Kidney (tissue), 14 donors: ENCODE measurements around the gene SNX24. TPM values are rescaled to one million over a fixed set of nuclear protein-coding genes. Genes with fewer than 3 reads are reported as not detected.
A peak's percentile ranks its signal among the peaks of the same experiment; 100 is the strongest.

Experiments
- DNase-seq, 5 donors: peaks; one replicate each; pipeline ENCODE4 v3.0.0-alpha.2; 2013 to 2020
- FAIRE-seq: peaks from 2 replicates; lab custom pipeline; 2012; peaks lifted over from hg19 to GRCh38; lab: Jason Lieb, UNC
- H3K27ac ChIP-seq, 2 donors: one replicate each; pipeline ENCODE4 v1.7.0; 2013; ENCODE audit warnings: low read depth in 2 of 2, low read length in 2 of 2, inconsistent platforms in 1 of 2
- H3K27me3 ChIP-seq: one replicate; pipeline ENCODE4 v1.7.1; 2013; ENCODE audit warnings: low read length, inconsistent platforms; ENCODE audit not compliant: control insufficient read depth, insufficient read depth
- H3K36me3 ChIP-seq, 3 donors: one replicate each; pipeline versions ENCODE4 v1.7.0 to v1.7.1; 2013; ENCODE audit warnings: low read length in 3 of 3, control low read depth in 1 of 3, inconsistent platforms in 1 of 3; ENCODE audit not compliant: insufficient read depth in 3 of 3, control insufficient read depth in 2 of 3
- H3K4me1 ChIP-seq, 3 donors: one replicate each; pipeline versions ENCODE4 v1.7.0 to v1.7.1; 2013; ENCODE audit warnings: low read length in 3 of 3, inconsistent platforms in 1 of 3, low read depth in 1 of 3; ENCODE audit not compliant: control insufficient read depth in 2 of 3, insufficient read depth in 2 of 3
- H3K4me3 ChIP-seq, 3 donors: one replicate each; pipeline versions ENCODE4 v1.7.0 to v1.8.1; 2013; ENCODE audit warnings: low read length in 3 of 3, control low read depth in 1 of 3, inconsistent platforms in 1 of 3
- H3K9ac ChIP-seq, 3 donors: one replicate each; pipeline versions ENCODE4 v1.7.0 to v1.7.1; 2013; ENCODE audit warnings: low read length in 3 of 3, control low read depth in 1 of 3, inconsistent platforms in 1 of 3
- H3K9me3 ChIP-seq, 3 donors: one replicate each; pipeline versions ENCODE4 v1.7.0 to v1.7.1; 2013; ENCODE audit warnings: low read length in 3 of 3, control low read depth in 1 of 3, inconsistent platforms in 1 of 3; ENCODE audit not compliant: control insufficient read depth in 2 of 3, insufficient read depth in 1 of 3
- intact Hi-C: fragments of 100-400 bp; cut with DNase I; formaldehyde crosslinking; loops from one replicate; pipeline ENCODE4 v1.11.1; 2022
- polyA plus RNA-seq: library from polyadenylated mRNA; stranded (reverse); fragments of 350-450 nt; fragmentation: Illumina TruSeq; extraction: RNeasy Lipid Tissue Mini Kit (QIAGEN cat#74804); gene quantifications from one replicate; pipeline ENCODE4 v1.2.3, GENCODE V29; 2014; ENCODE audit warnings: low read depth, low replicate concordance; ENCODE audit not compliant: insufficient read depth
- total RNA-seq: library from RNA; stranded (reverse); fragmentation: NEBNext Ultra II Directional; extraction: Animal tissue kit (Norgen Biotek cat#: 25700); gene quantifications from one replicate; pipeline ENCODE4 v1.2.1, GENCODE V29; 2021
- TF ChIP-seq, protein P1 (sequence below): IDR thresholded peaks from 3 replicates; pipeline ENCODE4 v1.5.1; 2012; ENCODE audit warnings: mild to moderate bottlenecking, moderate library complexity, borderline replicate concordance; ENCODE audit not compliant: insufficient read depth; ENCODE audit errors: extremely low read depth
- donor health status: control.
- donor health status: control.
- donor health status: control.
- donor health status: control.
- donor health status: control.
- donor health status: DM: yes; HTN: yes; CAD: no.
- donor health status: Normal renal cell carcinoma (clear cell type).

The SNX24 gene
- total and polyA plus RNA-seq, 2 donors from 2014 or later, result 23.8 to 27.0 TPM

GRCh38 chr5:123028222-123028621 is 182.8 kb downstream of the SNX24 start:
- Histone ChIP-seq H3K4me1 (no peaks in the 10 kb centered on the region), H3K27ac (no peak overlapping the region), H3K9ac (no peak overlapping the region), H3K4me3 (no peak overlapping the region), H3K9me3 (no peaks in the 10 kb centered on the region), H3K36me3 (peaks cover 0 to 16% (median 11%) of the 10 kb centered on the region in 3 donors), H3K27me3 (no peaks in the 10 kb centered on the region)
- intact Hi-C loops, result no loop called here
- DNase-seq, result no peak
- no peak for FAIRE-seq
- TF ChIP-seq, protein P1, sequence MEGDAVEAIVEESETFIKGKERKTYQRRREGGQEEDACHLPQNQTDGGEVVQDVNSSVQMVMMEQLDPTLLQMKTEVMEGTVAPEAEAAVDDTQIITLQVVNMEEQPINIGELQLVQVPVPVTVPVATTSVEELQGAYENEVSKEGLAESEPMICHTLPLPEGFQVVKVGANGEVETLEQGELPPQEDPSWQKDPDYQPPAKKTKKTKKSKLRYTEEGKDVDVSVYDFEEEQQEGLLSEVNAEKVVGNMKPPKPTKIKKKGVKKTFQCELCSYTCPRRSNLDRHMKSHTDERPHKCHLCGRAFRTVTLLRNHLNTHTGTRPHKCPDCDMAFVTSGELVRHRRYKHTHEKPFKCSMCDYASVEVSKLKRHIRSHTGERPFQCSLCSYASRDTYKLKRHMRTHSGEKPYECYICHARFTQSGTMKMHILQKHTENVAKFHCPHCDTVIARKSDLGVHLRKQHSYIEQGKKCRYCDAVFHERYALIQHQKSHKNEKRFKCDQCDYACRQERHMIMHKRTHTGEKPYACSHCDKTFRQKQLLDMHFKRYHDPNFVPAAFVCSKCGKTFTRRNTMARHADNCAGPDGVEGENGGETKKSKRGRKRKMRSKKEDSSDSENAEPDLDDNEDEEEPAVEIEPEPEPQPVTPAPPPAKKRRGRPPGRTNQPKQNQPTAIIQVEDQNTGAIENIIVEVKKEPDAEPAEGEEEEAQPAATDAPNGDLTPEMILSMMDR, result no peak

GRCh38 chr5:123033157-123033671 is 187.8 kb downstream of the SNX24 start:
- Histone ChIP-seq H3K4me1 (peaks cover 0 to 5% (median 0%) of the 10 kb centered on the region in 3 donors), H3K36me3 (peaks cover 0 to 7% (median 3%) of the 10 kb centered on the region in 3 donors), H3K27ac (no peak overlapping the region), H3K27me3 (peaks cover 8% of the 10 kb centered on the region), H3K4me3 (no peak overlapping the region), H3K9me3 (no peaks in the 10 kb centered on the region), H3K9ac (no peak overlapping the region)
- intact Hi-C loops, result no loop called here
- FAIRE-seq, result no peak
- TF ChIP-seq, protein P1, result no peak
- DNase-seq, result no peak

DNA sequence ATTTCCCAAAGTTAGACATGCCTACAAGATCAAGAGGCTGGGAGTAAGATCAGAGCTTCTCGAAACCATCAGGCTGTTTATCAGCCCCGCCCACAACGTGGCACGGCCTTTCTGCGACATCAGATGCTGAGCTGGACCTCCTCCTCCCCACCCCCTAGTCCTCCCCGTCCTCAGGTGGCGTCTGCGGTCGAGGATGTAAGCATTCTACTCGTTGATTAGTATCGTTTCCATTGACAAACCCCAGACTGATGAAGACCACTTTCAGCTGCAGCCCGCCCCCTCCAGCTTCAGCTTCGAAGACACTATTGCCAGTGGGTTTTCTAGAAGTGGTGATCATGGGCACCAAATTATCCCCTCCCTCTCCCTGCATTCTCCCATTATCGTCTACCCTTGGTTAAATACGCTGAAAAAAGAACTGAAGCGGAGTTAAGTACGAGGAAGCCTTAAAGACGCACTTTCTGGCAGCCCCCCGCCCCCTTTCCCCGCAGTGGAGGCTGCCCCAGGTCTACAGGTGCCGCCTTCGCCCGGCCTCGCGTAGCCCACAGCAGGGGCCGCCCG is 190.0 kb downstream of the SNX24 start:
- Histone ChIP-seq H3K36me3 (no peaks in the 10 kb centered on the region), H3K4me1 (peaks cover 0 to 5% (median 0%) of the 10 kb centered on the region in 3 donors), H3K27me3 (peaks cover 10% of the 10 kb centered on the region), H3K9me3 (no peaks in the 10 kb centered on the region), H3K27ac (peak overlapping the region; percentile 93 to 94), H3K9ac (peak overlapping the region in 1 of 3 donors; percentile 83), H3K4me3 (peak overlapping the region; percentile 32 to 90 (median 85))
- DNase-seq (peak; percentile 36 to 84 (median 53)), FAIRE-seq (no peak)
- intact Hi-C loops, result no loop called here
- TF ChIP-seq, protein P1, result no peak
